Lower lobe of right lung (tissue), 2 donors: ENCODE results near the gene IMMP2L. TPM values are rescaled to one million over a fixed set of nuclear protein-coding genes. Genes with fewer than 3 reads are reported as not detected.

Source experiments
- ATAC-seq, 2 donors: fragments of 200-7000 bp; cut with Tn5 transposase; one replicate each; pipeline ENCODE4 v1.9.1; 2020 to 2022; ENCODE audit warnings: mild to moderate bottlenecking in 2 of 2, moderate library complexity in 2 of 2
- DNase-seq: peaks from one replicate; pipeline ENCODE4 v3.0.0-alpha.2; 2020
- H3K27ac ChIP-seq: fragments of 200-600 bp; one replicate; pipeline ENCODE4 v1.8.0; 2022
- H3K27me3 ChIP-seq: fragments of 200-600 bp; one replicate; pipeline ENCODE4 v1.8.0; 2022; ENCODE audit warnings: low read depth
- H3K36me3 ChIP-seq: fragments of 200-600 bp; one replicate; pipeline ENCODE4 v1.8.0; 2022; ENCODE audit warnings: mild to moderate bottlenecking
- H3K4me1 ChIP-seq: fragments of 200-600 bp; one replicate; pipeline ENCODE4 v1.8.0; 2022
- H3K4me3 ChIP-seq: fragments of 200-600 bp; one replicate; pipeline ENCODE4 v1.8.0; 2022; ENCODE audit warnings: mild to moderate bottlenecking
- H3K9me3 ChIP-seq: fragments of 200-600 bp; one replicate; pipeline ENCODE4 v1.8.0; 2022
- intact Hi-C: fragments of 100-400 bp; cut with DNase I; formaldehyde crosslinking; loops from one replicate; pipeline ENCODE4 v1.11.0; 2022
- total RNA-seq: library from RNA; stranded (reverse); fragmentation: NEBNext Ultra II Directional; extraction: Animal tissue kit (Norgen Biotek cat#: 25700); gene quantifications from one replicate; pipeline ENCODE4 v1.2.1, GENCODE V29; 2021
- TF ChIP-seq, protein P1 (sequence below): fragments of 200-600 bp; IDR thresholded peaks from one replicate; pipeline ENCODE4 v1.8.0; 2022; ENCODE audit warnings: antibody characterized with exemption, mild to moderate bottlenecking
- donor health status: DM: no; HTN: yes; CAD: no; lungs with severe emphysema.

Gene IMMP2L
- total RNA-seq, 1 donor from 2014 or later, result 14.7 TPM

DNA sequence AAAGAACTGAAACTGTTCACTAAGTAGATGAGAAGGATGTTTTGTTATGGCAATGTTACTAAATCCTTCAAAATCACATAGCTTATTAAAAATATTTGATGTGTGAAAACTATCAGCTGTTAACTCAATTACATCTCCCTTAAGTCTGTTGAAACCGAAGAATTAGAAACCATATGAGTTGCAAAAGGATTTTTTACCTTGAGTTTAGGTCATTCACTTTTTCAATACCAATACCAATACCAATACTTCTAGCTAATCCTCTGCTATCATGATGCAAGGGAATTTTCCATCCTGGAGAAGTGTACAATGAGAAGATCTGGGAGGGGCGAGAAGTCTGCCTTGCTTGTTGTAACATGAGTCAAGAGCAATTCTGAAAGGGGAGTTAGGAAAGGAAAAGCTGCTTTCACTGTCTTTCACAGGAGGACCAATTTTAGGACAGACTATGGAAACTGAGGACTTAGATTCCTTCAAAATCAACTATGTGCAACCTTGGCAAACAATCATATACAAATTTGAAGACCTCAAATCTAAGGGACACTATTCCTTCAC, 199.7 kb downstream of the IMMP2L start:
- no peak for DNase-seq
- H3K27me3 ChIP-seq, result no peaks in the 10 kb centered on the region
- no peak overlapping the region for H3K4me3 ChIP-seq
- TF ChIP-seq, protein P1, sequence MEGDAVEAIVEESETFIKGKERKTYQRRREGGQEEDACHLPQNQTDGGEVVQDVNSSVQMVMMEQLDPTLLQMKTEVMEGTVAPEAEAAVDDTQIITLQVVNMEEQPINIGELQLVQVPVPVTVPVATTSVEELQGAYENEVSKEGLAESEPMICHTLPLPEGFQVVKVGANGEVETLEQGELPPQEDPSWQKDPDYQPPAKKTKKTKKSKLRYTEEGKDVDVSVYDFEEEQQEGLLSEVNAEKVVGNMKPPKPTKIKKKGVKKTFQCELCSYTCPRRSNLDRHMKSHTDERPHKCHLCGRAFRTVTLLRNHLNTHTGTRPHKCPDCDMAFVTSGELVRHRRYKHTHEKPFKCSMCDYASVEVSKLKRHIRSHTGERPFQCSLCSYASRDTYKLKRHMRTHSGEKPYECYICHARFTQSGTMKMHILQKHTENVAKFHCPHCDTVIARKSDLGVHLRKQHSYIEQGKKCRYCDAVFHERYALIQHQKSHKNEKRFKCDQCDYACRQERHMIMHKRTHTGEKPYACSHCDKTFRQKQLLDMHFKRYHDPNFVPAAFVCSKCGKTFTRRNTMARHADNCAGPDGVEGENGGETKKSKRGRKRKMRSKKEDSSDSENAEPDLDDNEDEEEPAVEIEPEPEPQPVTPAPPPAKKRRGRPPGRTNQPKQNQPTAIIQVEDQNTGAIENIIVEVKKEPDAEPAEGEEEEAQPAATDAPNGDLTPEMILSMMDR, result no peak
- H3K36me3 ChIP-seq, result no peaks in the 10 kb centered on the region
- no peak overlapping the region for H3K27ac ChIP-seq
- H3K4me1 ChIP-seq, result no peaks in the 10 kb centered on the region
- no peaks in the 10 kb centered on the region for H3K9me3 ChIP-seq
- intact Hi-C loops, result no loop called here
- no peak for ATAC-seq

DNA sequence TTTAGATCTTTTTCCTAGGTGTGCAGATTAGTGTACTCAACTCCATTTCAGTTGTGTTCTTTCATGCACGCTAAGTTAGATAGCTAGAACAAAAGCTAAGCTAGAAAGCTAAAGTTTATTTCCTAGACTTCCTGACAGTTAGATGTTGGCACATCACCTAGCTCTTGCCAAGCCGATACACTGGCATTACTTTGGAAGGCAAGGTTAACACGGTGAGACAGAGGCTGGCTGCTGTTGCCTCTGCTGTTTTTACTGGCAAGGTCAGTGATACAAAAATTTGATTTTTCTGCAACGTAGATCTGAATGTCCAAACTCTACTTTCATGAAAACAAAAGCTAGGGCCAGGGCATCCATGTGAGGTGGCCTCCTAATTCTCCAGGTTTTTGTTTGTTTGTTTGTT, 203.4 kb downstream of the IMMP2L start:
- Histone ChIP-seq H3K9me3 (no peaks in the 10 kb centered on the region), H3K27ac (no peak overlapping the region), H3K27me3 (no peaks in the 10 kb centered on the region), H3K4me3 (no peak overlapping the region), H3K4me1 (no peaks in the 10 kb centered on the region), H3K36me3 (no peaks in the 10 kb centered on the region)
- TF ChIP-seq, protein P1, result no peak
- no peak for ATAC-seq
- intact Hi-C loops, result no loop called here
- no peak for DNase-seq

DNA sequence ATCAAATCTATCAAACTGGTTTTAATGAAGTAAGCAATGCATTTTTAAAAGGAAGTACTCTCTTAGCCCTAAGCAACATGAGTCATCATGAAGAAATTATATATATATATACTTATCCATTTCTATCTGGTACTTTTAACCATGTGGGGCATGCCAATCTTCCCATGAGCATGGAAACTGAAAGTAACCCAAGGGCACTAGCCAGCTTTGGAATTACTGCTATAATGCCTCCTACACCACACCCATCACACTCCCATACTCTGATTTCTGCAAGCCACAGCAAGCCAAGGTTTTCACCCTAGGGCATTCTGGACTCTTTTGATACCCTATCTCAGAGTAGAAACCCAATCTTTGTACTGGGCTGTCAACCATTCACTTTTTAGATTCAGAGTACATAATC, 204.6 kb downstream of the IMMP2L start:
- TF ChIP-seq, protein P1, result no peak
- no peaks in the 10 kb centered on the region for H3K4me1 ChIP-seq
- H3K27ac ChIP-seq, result no peak overlapping the region
- H3K4me3 ChIP-seq, result no peak overlapping the region
- H3K27me3 ChIP-seq, result no peaks in the 10 kb centered on the region
- no peaks in the 10 kb centered on the region for H3K9me3 ChIP-seq
- H3K36me3 ChIP-seq, result no peaks in the 10 kb centered on the region
- no peak for DNase-seq
- intact Hi-C loops, result no loop called here
- ATAC-seq, result no peak

DNA sequence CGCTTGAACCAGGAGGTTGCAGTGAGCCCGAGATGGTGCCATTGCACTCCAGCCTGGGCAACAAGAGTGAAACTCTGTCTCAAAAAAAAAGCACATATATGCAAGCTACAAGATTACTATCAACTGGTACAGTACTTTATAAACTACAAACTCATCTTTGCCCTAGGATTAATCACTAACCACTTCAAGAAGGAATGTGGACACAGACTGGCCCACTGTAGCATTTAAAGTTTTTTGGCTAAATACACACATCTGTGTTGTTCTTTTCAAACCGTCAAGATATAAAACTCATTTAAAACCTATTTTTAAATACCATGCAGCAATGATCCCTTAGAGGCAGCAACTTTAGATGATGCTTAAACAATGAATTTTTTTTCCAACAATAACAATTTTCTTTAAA, 205.4 kb downstream of the IMMP2L start:
- H3K27ac ChIP-seq, result no peak overlapping the region

DNA sequence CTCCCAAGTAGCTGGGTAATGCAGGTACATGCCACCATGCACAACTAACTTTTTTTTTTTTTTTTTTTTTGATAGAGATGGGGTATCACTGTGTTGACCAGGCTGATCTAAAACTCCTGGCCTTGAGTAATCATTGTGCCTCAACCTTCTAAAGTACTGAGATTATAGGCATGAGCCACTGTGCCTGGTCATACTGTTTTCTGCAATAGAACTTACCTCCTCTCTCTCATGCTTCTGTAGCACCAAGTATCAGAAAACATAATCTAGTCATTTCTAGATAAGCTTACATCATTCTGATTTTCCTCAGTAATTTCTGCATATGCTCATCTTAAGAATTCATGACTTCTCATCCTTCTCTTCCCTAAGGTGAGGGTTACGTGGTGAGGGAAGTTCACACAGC, 210.0 kb downstream of the IMMP2L start:
- no peaks in the 10 kb centered on the region for H3K27me3 ChIP-seq
- TF ChIP-seq, protein P1, result no peak
- intact Hi-C loops, result no loop called here
- no peak overlapping the region for H3K27ac ChIP-seq
- no peaks in the 10 kb centered on the region for H3K4me1 ChIP-seq
- no peaks in the 10 kb centered on the region for H3K9me3 ChIP-seq
- no peak overlapping the region for H3K4me3 ChIP-seq
- DNase-seq (no peak), ATAC-seq (no peak)
- H3K36me3 ChIP-seq, result no peaks in the 10 kb centered on the region

More for the DNA sequence above, 205.4 kb downstream of the IMMP2L start:
- DNase-seq, result no peak
- TF ChIP-seq, protein P1, result no peak
- ATAC-seq, result no peak
- intact Hi-C loops, result no loop called here
- H3K27me3 ChIP-seq, result no peaks in the 10 kb centered on the region
- no peak overlapping the region for H3K4me3 ChIP-seq
- H3K4me1 ChIP-seq, result no peaks in the 10 kb centered on the region
- no peaks in the 10 kb centered on the region for H3K36me3 ChIP-seq
- H3K9me3 ChIP-seq, result no peaks in the 10 kb centered on the region

DNA sequence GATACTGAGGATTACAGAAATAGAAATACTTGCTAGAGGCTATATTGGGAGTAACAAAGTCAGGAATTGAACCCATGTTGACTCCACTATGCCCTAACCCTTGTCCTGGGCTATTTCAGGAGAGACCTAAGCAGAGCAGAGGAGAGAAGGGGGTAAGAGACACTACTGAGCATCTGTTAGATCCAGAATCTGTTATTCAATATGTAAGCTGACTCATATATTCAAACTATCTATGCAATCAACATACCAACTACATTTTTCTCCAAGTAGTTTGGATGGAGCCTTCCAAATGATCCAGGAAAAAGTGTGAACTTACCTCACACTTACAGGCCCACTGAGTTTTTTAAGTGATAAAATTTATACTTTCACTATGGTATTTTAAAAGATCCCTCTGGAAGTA, 216.1 kb downstream of the IMMP2L start:
- TF ChIP-seq, protein P1, result no peak
- no peaks in the 10 kb centered on the region for H3K4me1 ChIP-seq

More for the DNA sequence above, 216.1 kb downstream of the IMMP2L start:
- intact Hi-C loops, result no loop called here
- H3K27ac ChIP-seq, result no peak overlapping the region
- H3K36me3 ChIP-seq, result no peaks in the 10 kb centered on the region
- peaks cover 22% of the 10 kb centered on the region for H3K9me3 ChIP-seq
- H3K27me3 ChIP-seq, result no peaks in the 10 kb centered on the region
- DNase-seq (no peak), ATAC-seq (no peak)
- no peak overlapping the region for H3K4me3 ChIP-seq
